Measurements from ENCODE around the gene HTT.

Gene HTT

DNA sequence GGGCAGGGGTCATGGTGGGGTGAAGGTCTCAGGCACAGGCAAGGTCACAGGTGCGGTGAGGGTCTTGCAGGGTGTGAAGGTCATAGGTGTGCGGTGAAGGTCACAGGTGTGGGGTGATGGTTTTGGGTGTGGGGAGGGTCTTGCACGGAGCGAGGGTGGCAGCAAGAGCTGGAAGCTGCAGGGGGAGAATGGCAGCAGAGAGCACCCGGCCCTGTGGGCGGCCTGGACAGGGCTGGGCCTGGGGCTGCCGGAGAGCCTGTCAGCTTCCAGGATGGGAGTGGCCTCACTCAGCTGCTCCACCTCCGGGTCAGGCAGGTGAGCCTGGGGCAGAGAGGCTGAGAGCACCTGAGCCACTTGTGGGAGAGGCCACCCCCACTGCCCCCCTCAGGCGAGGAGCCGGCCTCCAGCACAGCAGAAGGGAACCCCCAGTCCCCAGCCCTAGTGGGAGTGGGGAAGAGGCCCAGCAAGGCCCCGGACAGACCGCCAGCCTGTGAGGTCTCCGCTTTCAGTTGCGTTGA, 176.0 kb downstream of the HTT start:
- no peak for DNase-seq (ENCODE audit: low spot score)

GRCh38 chr4:3250956-3251690, 176.6 kb downstream of the HTT start:
- DNase-seq (ENCODE audit: low spot score) = peak; percentile 62

DNA sequence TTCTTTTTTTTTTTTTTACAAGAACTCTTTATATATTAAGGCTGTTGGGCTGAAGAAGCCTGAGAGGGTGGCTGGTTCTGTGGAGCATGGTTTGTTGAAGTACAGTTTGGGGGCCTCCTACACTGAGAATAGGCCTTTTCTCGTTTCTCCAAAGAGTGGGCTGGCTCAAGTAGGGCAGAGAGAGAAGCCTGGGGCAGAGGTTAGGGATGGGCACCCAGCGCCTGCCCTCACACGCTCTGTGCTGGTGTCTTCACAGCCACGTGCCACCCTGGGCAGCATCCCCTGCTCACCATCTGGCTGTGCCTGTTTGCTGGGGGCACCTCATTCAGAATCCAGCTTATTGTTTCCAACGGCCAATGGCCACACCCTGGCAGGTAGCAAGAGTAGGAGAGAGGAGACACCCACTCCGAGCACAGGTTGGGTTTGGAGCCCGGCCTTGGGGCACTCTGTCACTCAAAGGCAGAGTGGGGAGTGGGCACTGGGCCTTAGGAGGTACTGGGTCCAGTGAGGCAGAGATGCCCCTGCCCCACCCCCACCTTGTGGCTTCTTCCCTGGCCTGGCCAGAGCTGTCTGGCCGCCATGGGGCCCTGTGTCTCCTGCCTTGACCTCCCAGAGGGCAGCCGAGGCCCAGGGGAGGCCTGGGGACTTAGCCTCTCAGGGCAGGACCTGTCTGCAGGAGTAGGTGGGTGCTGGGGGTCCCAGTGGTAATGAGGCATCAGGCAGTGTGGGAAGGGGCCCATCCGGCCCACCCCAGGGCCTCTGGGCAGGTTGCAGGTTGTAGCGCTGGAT, 177.4 kb downstream of the HTT start:
- DNase-seq (ENCODE audit: low spot score) = no peak

DNA sequence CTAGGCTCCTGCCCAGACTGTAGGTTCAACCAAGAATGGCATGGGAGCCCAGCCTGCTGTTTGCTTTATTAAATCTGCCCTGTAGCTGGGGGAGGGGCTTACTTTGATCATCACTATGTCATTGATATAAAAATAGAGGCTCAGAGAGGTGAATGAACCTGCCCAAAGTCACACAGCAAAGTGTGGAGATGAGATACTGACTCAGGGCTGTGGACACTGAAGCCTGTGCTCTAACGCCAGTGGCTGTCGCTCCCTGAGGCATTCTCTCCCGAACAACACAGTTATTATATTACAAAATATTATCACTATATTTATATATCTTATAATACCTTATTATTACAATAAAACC, 178.0 kb downstream of the HTT start:
- DNase-seq (ENCODE audit: low spot score) = no peak

GRCh38 chr4:3252831-3253641, 178.6 kb downstream of the HTT start:
- no peak for DNase-seq (ENCODE audit: low spot score)

DNA sequence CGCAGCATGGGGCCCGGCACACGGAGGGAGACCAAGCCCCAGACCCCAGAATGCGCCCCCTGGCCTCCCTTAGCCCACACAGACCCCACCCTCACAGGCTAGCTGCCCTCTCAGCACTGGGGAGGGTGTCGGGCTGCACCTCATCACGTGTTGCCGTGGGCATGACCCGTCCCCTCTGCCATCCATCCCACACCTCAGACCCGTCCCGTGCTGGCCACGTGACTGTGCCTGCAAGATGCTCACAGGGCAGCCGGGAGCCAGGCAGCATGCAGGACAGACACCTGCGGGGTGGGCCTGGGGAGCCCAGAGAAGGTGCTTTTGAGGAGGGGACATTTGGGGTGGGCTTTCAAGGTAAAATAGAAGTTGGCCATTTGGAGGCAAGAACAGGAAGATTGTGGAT, 179.3 kb downstream of the HTT start:
- DNase-seq (ENCODE audit: low spot score) = no peak

- peak; percentile 30 for DNase-seq (ENCODE audit: low spot score)
Measured at GRCh38 chr4:3254302-3255131, 180.0 kb downstream of the HTT start.

- peak; percentile 21 for DNase-seq (ENCODE audit: low spot score)
Measured at GRCh38 chr4:3255611-3256186, 181.2 kb downstream of the HTT start.

GRCh38 chr4:3256230-3257102, 182.0 kb downstream of the HTT start:
- peak; percentile 23 for DNase-seq (ENCODE audit: low spot score)

- DNase-seq (ENCODE audit: low spot score) = peak; percentile 33
Measured at GRCh38 chr4:3257103-3257555, 182.6 kb downstream of the HTT start.

- peak; percentile 18 for DNase-seq (ENCODE audit: low spot score)
Measured at GRCh38 chr4:3257556-3258482, 183.3 kb downstream of the HTT start.

GRCh38 chr4:3261411-3262207, 187.1 kb downstream of the HTT start:
- peak; percentile 21 for DNase-seq (ENCODE audit: low spot score)

- peak; percentile 21 for DNase-seq (ENCODE audit: low spot score)
Measured at GRCh38 chr4:3262208-3263052, 187.9 kb downstream of the HTT start.

DNA sequence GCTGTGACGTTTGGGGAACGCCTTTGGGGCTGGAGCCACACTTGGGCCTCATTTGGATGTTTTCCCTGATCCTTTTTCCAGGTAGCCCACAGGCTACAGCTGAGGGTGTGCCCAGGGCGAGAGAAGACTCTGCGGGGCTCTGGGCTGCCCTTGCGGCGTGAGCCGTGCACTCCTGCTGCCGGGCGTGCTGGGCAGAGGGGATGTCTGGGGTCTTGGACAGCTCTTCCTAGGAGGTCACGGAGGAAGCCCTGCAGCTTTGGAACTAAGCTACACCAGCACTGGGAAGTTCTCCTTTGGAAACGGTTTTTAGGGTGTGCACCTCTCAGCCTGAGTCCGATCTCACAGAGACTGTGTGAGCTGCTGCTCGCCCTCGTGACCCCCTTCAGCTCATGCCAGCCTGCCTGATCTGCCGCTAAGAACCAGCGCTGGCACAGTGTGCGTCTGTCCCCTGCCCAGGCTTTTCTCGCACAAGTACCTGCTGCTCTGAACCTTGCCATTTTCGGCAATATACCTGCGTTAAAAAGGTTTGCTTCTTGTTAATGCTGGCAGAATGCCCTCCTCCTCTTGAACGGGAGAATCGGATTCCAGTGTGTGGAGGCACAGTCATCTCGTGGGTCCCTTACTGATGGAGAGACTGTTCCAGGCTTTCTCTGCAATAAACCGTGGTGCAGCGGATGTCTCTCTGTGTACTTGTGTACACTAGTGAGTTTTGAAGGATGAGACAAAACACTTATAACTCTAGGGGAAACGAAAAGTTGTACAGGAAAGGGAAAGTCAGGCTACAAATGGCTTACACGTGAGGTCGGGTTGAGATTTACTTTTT, 188.8 kb downstream of the HTT start:
- peak; percentile 32 for DNase-seq (ENCODE audit: low spot score)

DNA sequence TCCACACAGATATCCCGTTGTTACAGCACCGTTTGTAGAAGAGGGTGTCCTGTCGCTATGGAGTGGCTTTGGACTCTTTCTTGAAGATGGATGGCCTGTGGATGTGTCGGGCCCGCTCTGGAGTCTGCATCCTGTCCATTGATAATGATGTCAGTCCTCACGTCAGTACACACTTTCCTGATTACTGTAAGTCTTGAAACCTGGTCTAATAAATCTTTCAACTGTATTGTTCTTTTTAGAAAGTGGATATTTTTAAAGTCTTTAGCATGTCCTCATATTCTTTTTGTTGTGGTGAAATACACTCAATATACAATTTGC, 189.4 kb downstream of the HTT start:
- no peak for DNase-seq (ENCODE audit: low spot score)

DNA sequence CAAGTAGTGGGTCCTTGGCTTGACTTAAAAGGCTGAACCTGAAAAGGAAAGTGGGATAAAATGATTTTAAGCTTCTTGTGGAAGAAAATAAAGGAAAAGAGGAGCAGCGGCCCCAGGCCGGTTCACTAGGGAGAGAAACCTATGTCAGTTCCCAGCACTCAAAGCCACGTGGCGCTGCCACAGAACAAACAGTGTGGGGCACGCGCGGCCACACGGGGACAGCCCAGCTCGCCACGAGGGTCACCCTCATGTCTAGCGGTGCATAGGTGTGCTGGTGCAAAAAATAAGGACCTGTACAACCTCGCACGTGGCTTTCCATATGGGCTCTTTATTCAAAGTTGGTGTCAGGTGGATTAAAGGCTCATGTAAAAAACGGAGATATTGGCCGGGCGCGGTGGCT, 191.6 kb downstream of the HTT start:
- DNase-seq (ENCODE audit: low spot score) = no peak
